Effector memory CD8-positive, alpha-beta T cell (primary cell): ENCODE measurements around the gene HSPB7.
"Not testable (repeated sequence)": the region's sequence is repeated elsewhere in the genome, so short reads cannot be mapped to it uniquely, and the experiment has no call there.

Experiments
- ATAC-seq: fragments of 150-1000 bp; cut with Tn5 transposase; replicated peaks from 2 replicates; pipeline ENCODE4 v1.10.0; 2021; ENCODE audit warnings: mild to moderate bottlenecking, moderate library complexity
- DNase-seq, 3 experiments: peaks; one replicate each; pipeline ENCODE4 v3.0.0; 2021
- H3K27ac Mint-ChIP-seq, 2 donors: one replicate each; pipeline ENCODE4 v1.8.0; 2022; ENCODE audit warnings: mild to moderate bottlenecking in 2 of 2, mixed read lengths in 2 of 2, moderate library complexity in 2 of 2
- H3K27me3 Mint-ChIP-seq, 2 donors: one replicate each; pipeline ENCODE4 v1.8.0; 2022; ENCODE audit warnings: mixed read lengths in 2 of 2
- H3K36me3 Mint-ChIP-seq: one replicate; pipeline ENCODE4 v1.8.0; 2022; ENCODE audit warnings: mild to moderate bottlenecking, moderate library complexity, mixed read lengths; ENCODE audit not compliant: insufficient read depth
- H3K4me1 Mint-ChIP-seq, 2 donors: one replicate each; pipeline ENCODE4 v1.8.0; 2022; ENCODE audit warnings: low read depth in 2 of 2, mixed read lengths in 2 of 2
- H3K4me3 Mint-ChIP-seq, 2 donors: one replicate each; pipeline ENCODE4 v1.8.0; 2022; ENCODE audit warnings: mild to moderate bottlenecking in 2 of 2, mixed read lengths in 2 of 2, moderate library complexity in 2 of 2
- H3K9me3 Mint-ChIP-seq, 2 donors: one replicate each; pipeline ENCODE4 v1.8.0; 2022; ENCODE audit warnings: mixed read lengths in 2 of 2

The HSPB7 gene

GRCh38 chr1:16026302-16026701 is 8.5 kb upstream of the HSPB7 start:
- ATAC-seq, DNase-seq, H3K4me3 Mint-ChIP-seq, H3K4me1 Mint-ChIP-seq, H3K27ac Mint-ChIP-seq, H3K9me3 Mint-ChIP-seq, H3K36me3 Mint-ChIP-seq: not testable (repeated sequence)
- peaks cover 38 to 66% of the 10 kb centered on the region in 2 donors for H3K27me3 Mint-ChIP-seq

GRCh38 chr1:16023050-16023653 is 5.3 kb upstream of the HSPB7 start:
- Mint-ChIP-seq H3K27ac (no peak overlapping the region), H3K27me3 (peaks cover 26 to 49% of the 10 kb centered on the region in 2 donors), H3K4me3 (no peak overlapping the region), H3K36me3 (no peaks in the 10 kb centered on the region), H3K9me3 (no peaks in the 10 kb centered on the region), H3K4me1 (peaks cover 0 to 4% of the 10 kb centered on the region in 2 donors)
- no peak for DNase-seq
- ATAC-seq: no peak

GRCh38 chr1:16022393-16022792 is 4.5 kb upstream of the HSPB7 start:
- no peak for ATAC-seq
- peaks cover 0 to 4% of the 10 kb centered on the region in 2 donors for H3K4me1 Mint-ChIP-seq
- no peak overlapping the region for H3K4me3 Mint-ChIP-seq
- no peaks in the 10 kb centered on the region for H3K36me3 Mint-ChIP-seq
- DNase-seq: no peak
- H3K27ac Mint-ChIP-seq: no peak overlapping the region
- no peaks in the 10 kb centered on the region for H3K9me3 Mint-ChIP-seq
- peaks cover 19 to 42% of the 10 kb centered on the region in 2 donors for H3K27me3 Mint-ChIP-seq

- Mint-ChIP-seq H3K4me1 (peaks cover 0 to 4% of the 10 kb centered on the region in 2 donors), H3K27me3 (peaks cover 18 to 39% of the 10 kb centered on the region in 2 donors), H3K9me3 (no peaks in the 10 kb centered on the region), H3K36me3 (no peaks in the 10 kb centered on the region), H3K27ac (no peak within 1 kb of the TSS), H3K4me3 (no peak within 1 kb of the TSS)
- ATAC-seq (no peak), DNase-seq (no peak)
Measured at GRCh38 chr1:16021681-16022080, 3.8 kb upstream of the HSPB7 start, which contains the start of gene CLCNKA. CLCNKA (plus strand) TSS chr1:16022036; CDS start chr1:16022620, 584 bp downstream.

- not testable (repeated sequence) for H3K4me3 Mint-ChIP-seq, H3K27ac Mint-ChIP-seq, ATAC-seq, H3K36me3 Mint-ChIP-seq, H3K4me1 Mint-ChIP-seq, DNase-seq, H3K9me3 Mint-ChIP-seq
- H3K27me3 Mint-ChIP-seq: peaks cover 20 to 43% of the 10 kb centered on the region in 2 donors
Measured at GRCh38 chr1:16020878-16021277, 3.0 kb upstream of the HSPB7 start.

DNA sequence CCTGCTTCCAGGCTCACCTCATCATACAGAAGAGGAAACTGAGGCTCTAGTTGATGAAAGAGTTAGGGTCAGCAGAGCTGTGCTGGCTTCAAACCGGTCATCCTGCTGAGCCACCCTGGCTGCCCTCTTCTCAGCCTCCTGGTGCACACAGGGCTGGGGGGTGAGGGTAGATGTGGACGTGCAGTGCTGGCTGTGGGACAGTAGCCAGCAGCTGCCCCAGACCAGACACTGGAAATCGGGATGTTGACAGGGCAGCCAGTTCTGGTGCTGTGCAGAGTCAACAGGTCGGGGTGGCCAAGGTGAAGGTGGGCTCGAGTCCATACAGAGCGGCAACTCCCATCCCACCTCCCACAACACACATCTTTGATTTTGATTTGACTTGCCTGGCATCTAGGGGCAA is 2.5 kb upstream of the HSPB7 start:
- H3K9me3 Mint-ChIP-seq: no peaks in the 10 kb centered on the region
- H3K4me3 Mint-ChIP-seq: no peak overlapping the region
- no peak for DNase-seq
- H3K27ac Mint-ChIP-seq: no peak overlapping the region
- H3K27me3 Mint-ChIP-seq: peaks cover 26 to 49% of the 10 kb centered on the region in 2 donors
- ATAC-seq: no peak
- H3K4me1 Mint-ChIP-seq: peaks cover 0 to 4% of the 10 kb centered on the region in 2 donors
- no peaks in the 10 kb centered on the region for H3K36me3 Mint-ChIP-seq

GRCh38 chr1:16019644-16020277 is 1.9 kb upstream of the HSPB7 start:
- no peaks in the 10 kb centered on the region for H3K9me3 Mint-ChIP-seq
- H3K27ac Mint-ChIP-seq: peak overlapping the region in 1 of 2 donors; percentile 5
- peaks cover 0 to 4% of the 10 kb centered on the region in 2 donors for H3K4me1 Mint-ChIP-seq
- no peaks in the 10 kb centered on the region for H3K36me3 Mint-ChIP-seq
- H3K27me3 Mint-ChIP-seq: peaks cover 31 to 54% of the 10 kb centered on the region in 2 donors
- DNase-seq: no peak
- H3K4me3 Mint-ChIP-seq: no peak overlapping the region
- no peak for ATAC-seq

DNA sequence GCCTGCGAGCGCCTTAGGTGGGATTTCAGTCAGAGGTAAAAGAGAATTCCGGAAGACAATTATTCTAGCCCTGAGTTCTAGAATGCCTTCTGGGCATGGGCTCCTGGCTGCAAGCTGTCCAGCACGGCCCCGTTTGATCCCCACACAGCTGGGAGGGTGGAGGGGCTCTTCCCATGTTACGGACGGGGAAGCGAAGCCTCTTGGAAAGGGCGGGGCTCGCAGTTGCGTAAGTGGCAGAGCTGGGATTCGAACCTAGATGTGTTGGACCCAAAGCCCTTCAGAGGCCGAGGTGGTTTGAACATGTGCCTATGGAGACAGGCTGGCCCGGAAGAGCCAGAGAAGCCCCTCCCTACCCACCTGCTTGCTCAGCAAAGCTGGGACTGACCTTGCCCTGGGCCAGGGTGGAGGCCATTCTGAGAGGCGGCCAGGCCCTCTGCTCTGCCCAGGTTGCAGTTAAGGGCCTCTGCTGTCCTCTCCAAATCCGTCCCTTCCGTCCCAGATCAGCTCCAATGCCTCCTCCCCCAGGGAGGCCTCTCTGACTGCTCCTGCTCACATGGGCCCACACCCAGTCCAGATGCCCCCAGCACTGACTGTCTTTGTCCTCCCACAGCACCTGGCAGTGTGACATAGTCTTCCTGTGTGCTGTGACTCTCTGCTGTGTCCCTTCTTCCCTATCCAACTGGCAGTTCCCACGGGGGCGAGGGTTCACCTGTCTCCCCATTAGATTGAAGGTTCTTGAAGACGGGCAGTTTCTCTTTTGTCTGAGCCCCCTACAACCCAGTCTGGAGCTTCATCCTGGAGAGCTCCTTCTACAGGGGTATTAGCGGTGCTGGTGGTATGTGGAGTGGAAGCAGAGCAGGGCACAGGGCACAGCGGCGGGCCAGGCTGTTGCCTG is 1.2 kb upstream of the HSPB7 start:
- Mint-ChIP-seq H3K4me1 (peaks cover 0 to 6% of the 10 kb centered on the region in 2 donors), H3K27ac (peak overlapping the region in 1 of 2 donors; percentile 5), H3K27me3 (peaks cover 36 to 56% of the 10 kb centered on the region in 2 donors), H3K9me3 (no peaks in the 10 kb centered on the region), H3K4me3 (no peak overlapping the region), H3K36me3 (no peaks in the 10 kb centered on the region)
- DNase-seq (no peak), ATAC-seq (no peak)

DNA sequence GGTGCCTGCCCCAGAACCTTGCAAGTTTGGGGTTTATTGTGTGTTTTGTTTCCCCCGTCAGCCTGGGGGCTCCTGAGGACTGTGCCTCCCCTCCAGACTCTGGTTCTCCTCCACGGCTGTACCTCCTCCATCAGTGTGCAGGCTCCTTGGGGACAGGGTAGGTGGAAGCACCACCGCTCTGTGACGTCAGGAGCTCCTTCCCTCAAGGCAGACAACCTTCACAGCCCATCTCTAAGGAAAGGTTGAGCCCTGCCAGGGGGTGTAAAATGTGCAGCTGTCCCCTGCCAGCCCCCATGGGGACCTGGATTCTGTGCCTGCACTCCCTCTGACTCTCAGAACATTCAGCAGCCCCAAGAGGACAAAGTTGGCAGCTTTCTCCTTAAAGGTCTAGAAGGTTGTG is 465 bp upstream of the HSPB7 start:
- peaks cover 0 to 6% of the 10 kb centered on the region in 2 donors for H3K4me1 Mint-ChIP-seq
- DNase-seq: no peak
- ATAC-seq: no peak
- H3K36me3 Mint-ChIP-seq: no peaks in the 10 kb centered on the region
- H3K4me3 Mint-ChIP-seq: no peak overlapping the region
- H3K27me3 Mint-ChIP-seq: peaks cover 40 to 58% of the 10 kb centered on the region in 2 donors
- no peaks in the 10 kb centered on the region for H3K9me3 Mint-ChIP-seq
- H3K27ac Mint-ChIP-seq: no peak overlapping the region

- Mint-ChIP-seq H3K4me3 (no peak overlapping the region), H3K36me3 (no peaks in the 10 kb centered on the region), H3K4me1 (peaks cover 4 to 5% of the 10 kb centered on the region in 2 donors), H3K9me3 (no peaks in the 10 kb centered on the region), H3K27me3 (peaks cover 40 to 57% of the 10 kb centered on the region in 2 donors), H3K27ac (no peak overlapping the region)
- no peak for ATAC-seq
- no peak for DNase-seq
Measured at GRCh38 chr1:16017076-16017460, 775 bp downstream of the HSPB7 start.

DNA sequence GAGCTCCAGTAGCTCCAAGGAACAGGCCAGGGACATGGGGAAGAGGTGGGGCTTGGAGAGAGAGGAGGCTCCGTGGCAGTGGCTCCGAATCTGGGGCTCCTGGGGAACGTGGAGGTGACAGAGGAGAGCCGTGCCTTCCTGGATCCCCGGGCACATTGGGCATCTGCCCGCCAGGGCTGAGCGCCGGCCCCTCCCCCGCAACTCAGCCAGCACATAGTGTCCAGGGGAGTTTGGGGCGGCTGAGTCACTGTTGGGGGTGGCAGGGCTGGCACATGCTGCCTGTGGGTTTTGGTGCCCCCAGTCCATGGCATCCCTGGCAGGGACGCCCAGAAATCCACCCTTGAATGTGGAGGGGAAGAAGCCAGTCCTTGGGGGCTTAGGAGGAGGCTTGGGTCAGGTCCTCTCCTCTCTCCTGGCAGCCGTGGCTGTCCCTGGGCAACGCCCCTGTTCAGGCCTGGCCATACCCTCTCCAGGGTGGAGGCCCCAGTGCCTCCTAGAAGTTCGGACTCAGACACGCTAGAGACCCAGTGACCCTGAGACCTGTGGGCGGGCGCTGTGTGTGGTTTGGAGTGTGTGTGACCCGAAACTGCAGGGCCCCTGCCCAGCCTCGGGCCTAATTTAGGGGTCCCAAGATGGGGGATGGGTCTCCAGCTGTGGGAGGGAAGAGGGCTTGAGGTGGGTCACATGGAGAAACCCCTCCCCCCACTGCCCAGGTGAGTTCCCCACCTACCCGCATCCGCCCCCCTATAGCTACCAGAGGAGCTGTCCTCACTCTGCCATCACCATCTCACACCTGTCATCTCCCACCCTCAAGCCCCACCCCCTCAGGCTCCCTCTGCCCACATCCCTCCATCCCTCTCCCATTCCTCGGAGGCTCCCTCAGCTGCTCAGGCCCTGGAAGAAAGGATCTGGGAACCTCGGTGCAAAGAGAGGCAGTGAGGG is 1.6 kb downstream of the HSPB7 start:
- no peaks in the 10 kb centered on the region for H3K9me3 Mint-ChIP-seq
- peaks cover 4 to 5% of the 10 kb centered on the region in 2 donors for H3K4me1 Mint-ChIP-seq
- H3K4me3 Mint-ChIP-seq: no peak overlapping the region
- peaks cover 33 to 51% of the 10 kb centered on the region in 2 donors for H3K27me3 Mint-ChIP-seq
- no peak for DNase-seq
- ATAC-seq: no peak
- H3K36me3 Mint-ChIP-seq: no peaks in the 10 kb centered on the region
- H3K27ac Mint-ChIP-seq: no peak overlapping the region

- DNase-seq (no peak), ATAC-seq (no peak)
- no peaks in the 10 kb centered on the region for H3K36me3 Mint-ChIP-seq
- H3K27me3 Mint-ChIP-seq: peaks cover 33 to 50% of the 10 kb centered on the region in 2 donors
- H3K27ac Mint-ChIP-seq: peak overlapping the region in 1 of 2 donors; percentile 41
- H3K4me1 Mint-ChIP-seq: peaks cover 4 to 5% of the 10 kb centered on the region in 2 donors
- no peaks in the 10 kb centered on the region for H3K9me3 Mint-ChIP-seq
- H3K4me3 Mint-ChIP-seq: no peak overlapping the region
Measured at GRCh38 chr1:16015491-16015890, 2.4 kb downstream of the HSPB7 start.
